ENCODE data around the gene OR1A1. TPM values are rescaled to one million over a fixed set of nuclear protein-coding genes. Genes with fewer than 3 reads are reported as not detected.
"Not testable (repeated sequence)": the region's sequence is repeated elsewhere in the genome, so short reads cannot be mapped to it uniquely, and the experiment has no call there.

Gene OR1A1
- not detected for total RNA-seq

- ATAC-seq (no peak), DNase-seq (ENCODE audit: low spot score) (no peak)
These were observed at the start of gene OR1A1 for GRCh38 chr17:3207367-3207766. TSS of gene OR1A1 (plus strand) at chr17:3207667. CDS start at chr17:3215621, 7,954 bp downstream.

- no peak for DNase-seq (ENCODE audit: low spot score)
These were observed 39.9 kb upstream of the OR1A1 start for GRCh38 chr17:3167574-3167973.

GRCh38 chr17:3189961-3190360, 17.5 kb upstream of the OR1A1 start:
- DNase-seq (ENCODE audit: low spot score) = no peak
- ATAC-seq = no peak

More at GRCh38 chr17:3167574-3167973, 39.9 kb upstream of the OR1A1 start:
- no peak for ATAC-seq

GRCh38 chr17:3197219-3197618, 10.2 kb upstream of the OR1A1 start, which contains the start of gene OR1A2:
TSS of gene OR1A2 (plus strand) at chr17:3197519. CDS start at chr17:3197519, 0 bp downstream.
- ATAC-seq = no peak
- no peak for DNase-seq (ENCODE audit: low spot score)

- ATAC-seq = no peak
- no peak for DNase-seq (ENCODE audit: low spot score)
These were observed 1.0 kb downstream of the OR1A1 start for GRCh38 chr17:3208484-3208883.

- DNase-seq (ENCODE audit: low spot score) (no peak), ATAC-seq (no peak)
These were observed 5.5 kb downstream of the OR1A1 start for GRCh38 chr17:3213001-3213400.

GRCh38 chr17:3213587-3213986, 6.1 kb downstream of the OR1A1 start:
- ATAC-seq (no peak), DNase-seq (ENCODE audit: low spot score) (no peak)

GRCh38 chr17:3219978-3220377, 12.5 kb downstream of the OR1A1 start:
- DNase-seq (ENCODE audit: low spot score); ATAC-seq: not testable (repeated sequence)

GRCh38 chr17:3221850-3222249, 14.4 kb downstream of the OR1A1 start:
- no peak for ATAC-seq

GRCh38 chr17:3222505-3222904, 15.0 kb downstream of the OR1A1 start:
- ATAC-seq = no peak

More at GRCh38 chr17:3221850-3222249, 14.4 kb downstream of the OR1A1 start:
- no peak for DNase-seq (ENCODE audit: low spot score)

GRCh38 chr17:3224721-3225352, 17.4 kb downstream of the OR1A1 start:
- ATAC-seq = not testable (repeated sequence)

More at GRCh38 chr17:3222505-3222904, 15.0 kb downstream of the OR1A1 start:
- no peak for DNase-seq (ENCODE audit: low spot score)

GRCh38 chr17:3232300-3232699, 24.8 kb downstream of the OR1A1 start:
- not testable (repeated sequence) for ATAC-seq; DNase-seq (ENCODE audit: low spot score)

More at GRCh38 chr17:3224721-3225352, 17.4 kb downstream of the OR1A1 start:
- DNase-seq (ENCODE audit: low spot score) = not testable (repeated sequence)

GRCh38 chr17:3238685-3239084, 31.2 kb downstream of the OR1A1 start:
- peak; percentile 60 for ATAC-seq

GRCh38 chr17:3241044-3241443, 33.6 kb downstream of the OR1A1 start:
- not testable (repeated sequence) for DNase-seq (ENCODE audit: low spot score); ATAC-seq

More at GRCh38 chr17:3238685-3239084, 31.2 kb downstream of the OR1A1 start:
- DNase-seq (ENCODE audit: low spot score) = not testable (repeated sequence)

GRCh38 chr17:3244841-3245240, 37.4 kb downstream of the OR1A1 start:
- DNase-seq (ENCODE audit: low spot score); ATAC-seq: not testable (repeated sequence)

GRCh38 chr17:3249013-3249412, 41.5 kb downstream of the OR1A1 start:
- not testable (repeated sequence) for ATAC-seq; DNase-seq (ENCODE audit: low spot score)

GRCh38 chr17:3256575-3256974, 49.1 kb downstream of the OR1A1 start:
- no peak for DNase-seq (ENCODE audit: low spot score)

GRCh38 chr17:3260163-3260562, 52.7 kb downstream of the OR1A1 start:
- ATAC-seq (no peak), DNase-seq (ENCODE audit: low spot score) (no peak)

More at GRCh38 chr17:3256575-3256974, 49.1 kb downstream of the OR1A1 start:
- ATAC-seq = no peak

- DNase-seq (ENCODE audit: low spot score) (no peak), ATAC-seq (no peak)
These were observed 53.1 kb downstream of the OR1A1 start for GRCh38 chr17:3260600-3260999.
